Brain microvascular endothelial cell (primary cell): Measurements from ENCODE around the gene FOXD1.

Experiments
- DNase-seq: peaks from one replicate; pipeline ENCODE4 v3.0.0-alpha.2; 2020
- H3K27ac ChIP-seq: fragments of 250-450 bp; sonication (Bioruptor Pico); 2 replicates; pipeline ENCODE4 v1.5.1; 2020; ENCODE audit warnings: mild to moderate bottlenecking, moderate library complexity
- H3K27me3 ChIP-seq: fragments of 250-450 bp; sonication (Bioruptor Pico); replicated peaks from 2 replicates; pipeline ENCODE4 v1.5.1; 2020; ENCODE audit warnings: mild to moderate bottlenecking
- H3K36me3 ChIP-seq: fragments of 250-450 bp; sonication (Bioruptor Pico); replicated peaks from 2 replicates; pipeline ENCODE4 v1.5.1; 2020; ENCODE audit warnings: mild to moderate bottlenecking
- H3K4me3 ChIP-seq: 2 replicates; pipeline ENCODE4 v1.5.1; 2011; ENCODE audit warnings: low read depth, mild to moderate bottlenecking, control low read depth, low read length, moderate library complexity
- CTCF ChIP-seq: IDR thresholded peaks from 2 replicates; pipeline ENCODE4 v1.5.1; 2011; ENCODE audit warnings: low read depth, mild to moderate bottlenecking, moderate library complexity, low read length, control low read depth, inconsistent platforms; ENCODE audit errors: missing control alignments
- in situ Hi-C: cut with HindIII; loops from 2 replicates; pipeline ENCODE4 v1.10.0; 2017; ENCODE audit warnings: low sequenced_read_pairs, low pct_ligation_motif_present

The FOXD1 gene

GRCh38 chr5:73431204-73431851 lies 17.2 kb downstream of the FOXD1 start:
- no peak for TF ChIP-seq CTCF
- DNase-seq, result no peak
- no peaks in the 10 kb centered on the region for H3K36me3 ChIP-seq
- H3K4me3 ChIP-seq, result no peak overlapping the region
- in situ Hi-C loops, result loop anchor here (25.0 kb wide), 1 partner anchor 119 kb away; no protein-coding TSS in a partner anchor
- no peak overlapping the region for H3K27ac ChIP-seq
- no peaks in the 10 kb centered on the region for H3K27me3 ChIP-seq

GRCh38 chr5:73426034-73426433 lies 22.5 kb downstream of the FOXD1 start:
- Histone ChIP-seq H3K36me3 (no peaks in the 10 kb centered on the region), H3K27ac (no peak overlapping the region), H3K27me3 (no peaks in the 10 kb centered on the region), H3K4me3 (no peak overlapping the region)
- DNase-seq, result no peak
- in situ Hi-C loops, result loop anchor here (25.0 kb wide), 1 partner anchor 114 kb away; no protein-coding TSS in a partner anchor
- TF ChIP-seq CTCF, result no peak

- Histone ChIP-seq H3K27me3 (no peaks in the 10 kb centered on the region), H3K36me3 (no peaks in the 10 kb centered on the region), H3K4me3 (no peak overlapping the region), H3K27ac (no peak overlapping the region)
- DNase-seq, result no peak
- TF ChIP-seq CTCF, result no peak
- in situ Hi-C loops, result no loop called here
Measured at GRCh38 chr5:73424556-73424977, 24.0 kb downstream of the FOXD1 start.

- DNase-seq, result no peak
- H3K27ac ChIP-seq, result no peak overlapping the region
- H3K27me3 ChIP-seq, result no peaks in the 10 kb centered on the region
- H3K36me3 ChIP-seq, result no peaks in the 10 kb centered on the region
- TF ChIP-seq CTCF, result peak; percentile 18
- in situ Hi-C loops, result no loop called here
- no peak overlapping the region for H3K4me3 ChIP-seq
Measured at GRCh38 chr5:73422164-73422563, 26.4 kb downstream of the FOXD1 start.

GRCh38 chr5:73420666-73421065 lies 27.9 kb downstream of the FOXD1 start:
- TF ChIP-seq CTCF, result no peak

More at GRCh38 chr5:73420666-73421065, 27.9 kb downstream of the FOXD1 start:
- no peaks in the 10 kb centered on the region for H3K36me3 ChIP-seq
- DNase-seq, result no peak
- H3K4me3 ChIP-seq, result no peak overlapping the region
- no peaks in the 10 kb centered on the region for H3K27me3 ChIP-seq
- in situ Hi-C loops, result no loop called here
- no peak overlapping the region for H3K27ac ChIP-seq
